Keratinocyte (primary cell): Measurements from ENCODE around the gene PFN4. TPM values are rescaled to one million over a fixed set of nuclear protein-coding genes. Genes with fewer than 3 reads are reported as not detected.

Experiments used
- DNase-seq: peaks from one replicate; pipeline ENCODE4 v3.0.0-alpha.2; 2011; ENCODE audit warnings: low read depth, missing footprints, low spot score
- FAIRE-seq: peaks from 2 replicates; lab custom pipeline; 2011; peaks lifted over from hg19 to GRCh38; lab: Jason Lieb, UNC
- H2AFZ ChIP-seq: 2 replicates; pipeline ENCODE4 v1.6.0; 2012; ENCODE audit warnings: low read length, control low read depth, inconsistent platforms; ENCODE audit not compliant: control insufficient read depth
- H3K27ac ChIP-seq: 2 replicates; pipeline ENCODE4 v1.5.1; 2011; ENCODE audit warnings: low read length; ENCODE audit not compliant: control insufficient read depth, insufficient read depth
- H3K27me3 ChIP-seq: 3 replicates; pipeline ENCODE4 v1.6.0; 2011; ENCODE audit warnings: low read length; ENCODE audit not compliant: control insufficient read depth, insufficient read depth; ENCODE audit errors: extremely low read depth
- H3K36me3 ChIP-seq, 2 experiments: 2 replicates in 1 of 2; 3 replicates in 1 of 2; pipeline ENCODE4 v1.5.1; 2011; ENCODE audit warnings: low read length in 2 of 2, mild to moderate bottlenecking in 1 of 2; ENCODE audit not compliant: control insufficient read depth in 2 of 2, insufficient read depth in 2 of 2; ENCODE audit errors: extremely low read depth in 1 of 2
- H3K4me1 ChIP-seq: 3 replicates; pipeline ENCODE4 v1.5.1; 2011; ENCODE audit warnings: low read length; ENCODE audit not compliant: control insufficient read depth, insufficient read depth; ENCODE audit errors: extremely low read depth
- H3K4me2 ChIP-seq: 3 replicates; pipeline ENCODE4 v1.6.0; 2011; ENCODE audit warnings: low read depth, low read length; ENCODE audit not compliant: control insufficient read depth, insufficient read depth; ENCODE audit errors: extremely low read depth
- H3K4me3 ChIP-seq, 3 experiments: fragments of 200-600 bp in 1 of 3; sonication (generic) in 1 of 3; 2 replicates in 2 of 3; 3 replicates in 1 of 3; pipeline ENCODE4 v1.5.1; 2011 to 2016; ENCODE audit warnings: low read length in 3 of 3, mild to moderate bottlenecking in 3 of 3, control low read depth in 2 of 3, inconsistent platforms in 1 of 3, low read depth in 1 of 3, mixed read lengths in 1 of 3, mixed run types in 1 of 3, moderate library complexity in 1 of 3; ENCODE audit not compliant: control insufficient read depth in 2 of 3, insufficient read depth in 2 of 3; ENCODE audit errors: extremely low read depth in 1 of 3
- H3K79me2 ChIP-seq: 2 replicates; pipeline ENCODE4 v1.6.0; 2012; ENCODE audit warnings: low read length; ENCODE audit not compliant: control insufficient read depth, insufficient read depth
- H3K9ac ChIP-seq: 3 replicates; pipeline ENCODE4 v1.6.0; 2011; ENCODE audit warnings: low read length; ENCODE audit not compliant: control insufficient read depth, insufficient read depth; ENCODE audit errors: extremely low read depth
- H3K9me1 ChIP-seq: 3 replicates; pipeline ENCODE4 v1.6.0; 2011; ENCODE audit warnings: low read length; ENCODE audit not compliant: control insufficient read depth, insufficient read depth; ENCODE audit errors: extremely low read depth
- H3K9me3 ChIP-seq: 2 replicates; pipeline ENCODE4 v1.5.1; 2012; ENCODE audit warnings: low read depth, low read length; ENCODE audit not compliant: control insufficient read depth
- H4K20me1 ChIP-seq: 3 replicates; pipeline ENCODE4 v1.6.0; 2011; ENCODE audit warnings: low read length; ENCODE audit not compliant: control insufficient read depth, insufficient read depth; ENCODE audit errors: extremely low read depth
- CTCF ChIP-seq, 3 experiments: IDR thresholded peaks in 1 of 3; conservative IDR thresholded peaks in 1 of 3; optimal IDR thresholded peaks in 1 of 3; 2 replicates in 2 of 3; 3 replicates in 1 of 3; pipeline versions ENCODE3 to v1.5.1; 2011; ENCODE audit warnings: low read length in 3 of 3, mild to moderate bottlenecking in 3 of 3, moderate library complexity in 2 of 3, control low read depth in 1 of 3, inconsistent platforms in 1 of 3; ENCODE audit not compliant: insufficient read depth in 2 of 3; ENCODE audit errors: extremely low read depth in 1 of 3
- EZH2 ChIP-seq: IDR thresholded peaks from one replicate; pipeline ENCODE4 v1.6.1; 2012; ENCODE audit warnings: inconsistent platforms, mild to moderate bottlenecking, low read length, moderate library complexity
- dilution Hi-C: fragments of 300-500 bp; cut with MboI; formaldehyde crosslinking; loops from one replicate; pipeline ENCODE4 v1.7.0; 2020; ENCODE audit warnings: low sequenced_read_pairs; ENCODE audit not compliant: extremely low pct_ligation_motif_present
- polyA plus RNA-seq, 5 experiments: library from polyadenylated mRNA; depleted of rRNA in 3 of 5; stranded (reverse) in 3 of 5; stranded (forward) in 1 of 5; unstranded in 1 of 5; fragments of >200 nt; gene quantifications; 1 replicate in 1 of 5; 2 replicates in 3 of 5; 3 replicates in 1 of 5; pipeline versions ENCODE4 v1.2.1 to v1.2.3, GENCODE V29; 2011 to 2012; ENCODE audit warnings: missing spikeins in 2 of 5, low read depth in 1 of 5, low replicate concordance in 1 of 5

The PFN4 gene
- polyA plus RNA-seq, 1 donor (not counting 4 experiments of a cell fraction or from before 2014, with no cell fraction given), result 0.16 TPM

GRCh38 chr2:24072259-24072658 lies 50.9 kb downstream of the PFN4 start:
- Histone ChIP-seq H3K79me2 (peaks cover 56% of the 10 kb centered on the region), H3K4me3 (no peak overlapping the region), H3K36me3 (peaks cover 16 to 19% of the 10 kb centered on the region in 2 experiments), H3K9me1 (peaks cover 3% of the 10 kb centered on the region), H3K4me1 (no peaks in the 10 kb centered on the region), H2AFZ (no peak overlapping the region), H3K9ac (no peak overlapping the region), H3K9me3 (no peaks in the 10 kb centered on the region), H3K27me3 (no peaks in the 10 kb centered on the region), H3K27ac (no peak overlapping the region), H4K20me1 (peaks cover 4% of the 10 kb centered on the region), H3K4me2 (no peak overlapping the region)
- FAIRE-seq (no peak), DNase-seq (no peak)
- no peak for TF ChIP-seq EZH2
- no peak for TF ChIP-seq CTCF (optimal IDR thresholded peaks at IDR 0.05 in 1 of 3, IDR thresholded peaks at IDR 0.05 in 1 of 3, conservative IDR thresholded peaks at IDR 0.05 in 1 of 3; ENCODE audit: extremely low read depth in 1 of 3, insufficient read depth in 2 of 3, low read length in 3 of 3)
- dilution Hi-C loops, result no loop called here

GRCh38 chr2:24065341-24065740 lies 57.8 kb downstream of the PFN4 start:
- Histone ChIP-seq H3K9me3 (no peaks in the 10 kb centered on the region), H3K9ac (no peak overlapping the region), H3K4me2 (no peak overlapping the region), H4K20me1 (no peaks in the 10 kb centered on the region), H3K4me1 (no peaks in the 10 kb centered on the region), H3K79me2 (peaks cover 12% of the 10 kb centered on the region), H3K4me3 (no peak overlapping the region), H3K36me3 (peaks cover 11 to 15% of the 10 kb centered on the region in 2 experiments), H3K27ac (no peak overlapping the region), H2AFZ (no peak overlapping the region), H3K9me1 (peaks cover 3% of the 10 kb centered on the region), H3K27me3 (no peaks in the 10 kb centered on the region)
- dilution Hi-C loops, result no loop called here
- FAIRE-seq (no peak), DNase-seq (no peak)
- TF ChIP-seq EZH2 (no peak), CTCF (optimal IDR thresholded peaks at IDR 0.05 in 1 of 3, IDR thresholded peaks at IDR 0.05 in 1 of 3, conservative IDR thresholded peaks at IDR 0.05 in 1 of 3; ENCODE audit: extremely low read depth in 1 of 3, insufficient read depth in 2 of 3, low read length in 3 of 3) (no peak)

Other genes starting within 250 kb of the PFN4 start
- 2.7 to 4.4 TPM (median 3.6 TPM) in 3 replicates for gene ATAD2B, start 196.2 kb downstream of the PFN4 start, polyA plus RNA-seq
- 5.7 to 11.7 TPM (median 10.1 TPM) in 3 replicates for gene UBXN2A, start 182.9 kb downstream of the PFN4 start, polyA plus RNA-seq
- 0.03 to 0.12 TPM (median 0.10 TPM) in 3 replicates for gene MFSD2B, start 113.2 kb downstream of the PFN4 start, polyA plus RNA-seq
- gene WDCP, start 75.9 kb downstream of the PFN4 start, polyA plus RNA-seq, result 10.8 to 11.4 TPM (median 11.0 TPM) in 3 replicates
- 21.9 to 27.9 TPM (median 24.5 TPM) in 3 replicates for gene FKBP1B, start 73.6 kb downstream of the PFN4 start, polyA plus RNA-seq
- gene SF3B6, start 47.0 kb downstream of the PFN4 start, polyA plus RNA-seq, result 189 to 347 TPM (median 265 TPM) in 3 replicates
- 30.9 to 53.9 TPM (median 36.3 TPM) in 3 replicates for gene TP53I3, start 38.5 kb downstream of the PFN4 start, polyA plus RNA-seq
- gene FAM228B, start 135 bp upstream of the PFN4 start, polyA plus RNA-seq, result 0.73 to 2.5 TPM (median 2.0 TPM) in 3 replicates
- not detected in 3 replicates for gene FAM228A, start 51.7 kb upstream of the PFN4 start, polyA plus RNA-seq
- gene ITSN2, start 237.2 kb upstream of the PFN4 start, polyA plus RNA-seq, result 15.2 to 19.7 TPM (median 17.8 TPM) in 3 replicates